Colonic mucosa (tissue), 4 donors: ENCODE results near the gene LARGE1. TPM values are rescaled to one million over a fixed set of nuclear protein-coding genes. Genes with fewer than 3 reads are reported as not detected.

Experiments
- DNase-seq: peaks from one replicate; pipeline ENCODE4 v3.0.0-alpha.2; 2020
- H3K27ac ChIP-seq: fragments of 200-600 bp; one replicate; pipeline ENCODE4 v1.8.0; 2021
- H3K27me3 ChIP-seq: fragments of 200-600 bp; one replicate; pipeline ENCODE4 v1.8.0; 2021
- H3K36me3 ChIP-seq: fragments of 200-600 bp; one replicate; pipeline ENCODE4 v1.8.0; 2021
- H3K4me1 ChIP-seq: fragments of 200-600 bp; one replicate; pipeline ENCODE4 v1.8.0; 2021; ENCODE audit warnings: mild to moderate bottlenecking
- H3K4me3 ChIP-seq: fragments of 200-600 bp; one replicate; pipeline ENCODE4 v1.8.0; 2021
- H3K9ac ChIP-seq, 2 donors: one replicate each; pipeline ENCODE4 v1.7.0; 2013; ENCODE audit warnings: control low read depth in 2 of 2, low read depth in 2 of 2, low read length in 2 of 2
- H3K9me3 ChIP-seq: fragments of 200-600 bp; one replicate; pipeline ENCODE4 v1.8.0; 2021
- intact Hi-C: fragments of 100-400 bp; cut with DNase I; formaldehyde crosslinking; loops from one replicate; pipeline ENCODE4 v1.14.1; 2022
- total RNA-seq, 2 donors: library from RNA; stranded (reverse); fragmentation: NEBNext Ultra II Directional in 1 of 2; extraction: Animal tissue kit (Norgen Biotek cat#: 25700) in 1 of 2; gene quantifications; one replicate each; pipeline ENCODE4 v1.2.1, GENCODE V29; 2021
- TF ChIP-seq, protein P1 (sequence below): fragments of 200-600 bp; IDR thresholded peaks from one replicate; pipeline ENCODE4 v1.8.0; 2022; ENCODE audit warnings: antibody characterized with exemption, mild to moderate bottlenecking
- donor health status: healthy.
- donor health status: DM: no; HTN: no; CAD: no.
- donor health status: DM: no; HTN: no; CAD: no.

Gene LARGE1
- total RNA-seq, 2 donors from 2014 or later, result 45.2 to 46.5 TPM

DNA sequence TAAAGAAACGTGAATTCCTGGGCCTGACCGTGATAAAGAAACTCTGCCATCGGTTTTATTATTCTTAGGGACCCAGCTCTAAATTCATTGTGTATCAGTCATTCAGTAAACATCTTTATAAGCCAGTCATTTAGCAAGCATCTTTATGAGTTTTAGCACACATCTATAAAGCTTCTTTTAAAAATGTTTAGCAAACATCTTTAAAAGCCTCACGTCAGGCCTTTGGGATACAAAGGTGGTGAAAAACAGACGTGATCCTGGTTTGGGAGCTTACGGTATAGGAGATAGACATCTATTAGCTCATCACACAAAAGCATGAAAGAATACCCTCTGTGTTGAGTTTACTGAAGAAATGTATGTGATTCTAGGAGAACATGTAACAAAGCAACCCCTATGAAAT, 320.2 kb downstream of the LARGE1 start:
- Histone ChIP-seq H3K27me3 (no peaks in the 10 kb centered on the region), H3K36me3 (no peaks in the 10 kb centered on the region), H3K4me1 (no peaks in the 10 kb centered on the region), H3K4me3 (no peak overlapping the region), H3K9ac (no peak overlapping the region), H3K9me3 (no peaks in the 10 kb centered on the region), H3K27ac (no peak overlapping the region)
- TF ChIP-seq, protein P1, sequence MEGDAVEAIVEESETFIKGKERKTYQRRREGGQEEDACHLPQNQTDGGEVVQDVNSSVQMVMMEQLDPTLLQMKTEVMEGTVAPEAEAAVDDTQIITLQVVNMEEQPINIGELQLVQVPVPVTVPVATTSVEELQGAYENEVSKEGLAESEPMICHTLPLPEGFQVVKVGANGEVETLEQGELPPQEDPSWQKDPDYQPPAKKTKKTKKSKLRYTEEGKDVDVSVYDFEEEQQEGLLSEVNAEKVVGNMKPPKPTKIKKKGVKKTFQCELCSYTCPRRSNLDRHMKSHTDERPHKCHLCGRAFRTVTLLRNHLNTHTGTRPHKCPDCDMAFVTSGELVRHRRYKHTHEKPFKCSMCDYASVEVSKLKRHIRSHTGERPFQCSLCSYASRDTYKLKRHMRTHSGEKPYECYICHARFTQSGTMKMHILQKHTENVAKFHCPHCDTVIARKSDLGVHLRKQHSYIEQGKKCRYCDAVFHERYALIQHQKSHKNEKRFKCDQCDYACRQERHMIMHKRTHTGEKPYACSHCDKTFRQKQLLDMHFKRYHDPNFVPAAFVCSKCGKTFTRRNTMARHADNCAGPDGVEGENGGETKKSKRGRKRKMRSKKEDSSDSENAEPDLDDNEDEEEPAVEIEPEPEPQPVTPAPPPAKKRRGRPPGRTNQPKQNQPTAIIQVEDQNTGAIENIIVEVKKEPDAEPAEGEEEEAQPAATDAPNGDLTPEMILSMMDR, result no peak
- intact Hi-C loops, result no loop called here
- DNase-seq, result no peak

DNA sequence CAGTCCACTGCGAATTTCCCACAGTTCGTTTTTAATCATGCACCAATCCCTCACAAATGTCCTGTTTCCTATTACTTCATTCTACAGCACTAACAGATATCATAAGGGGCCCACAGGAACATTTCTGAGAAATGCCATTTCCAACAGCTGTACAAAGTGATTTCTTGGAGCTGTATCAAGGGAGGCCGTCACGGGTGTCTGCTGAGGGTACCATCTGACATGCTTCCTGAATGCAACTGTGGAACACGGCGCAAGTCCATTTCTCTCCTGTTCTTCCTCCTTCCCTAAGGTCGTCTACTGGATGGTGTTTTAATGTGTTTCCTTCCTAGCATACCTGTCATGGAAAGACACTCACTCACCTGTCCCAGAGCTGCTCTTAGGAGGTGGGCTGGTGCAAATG, 320.7 kb downstream of the LARGE1 start:
- no peak for DNase-seq
- Histone ChIP-seq H3K27ac (no peak overlapping the region), H3K9me3 (no peaks in the 10 kb centered on the region), H3K36me3 (no peaks in the 10 kb centered on the region), H3K27me3 (no peaks in the 10 kb centered on the region), H3K9ac (no peak overlapping the region), H3K4me1 (no peaks in the 10 kb centered on the region), H3K4me3 (no peak overlapping the region)
- intact Hi-C loops, result no loop called here
- TF ChIP-seq, protein P1, result no peak

DNA sequence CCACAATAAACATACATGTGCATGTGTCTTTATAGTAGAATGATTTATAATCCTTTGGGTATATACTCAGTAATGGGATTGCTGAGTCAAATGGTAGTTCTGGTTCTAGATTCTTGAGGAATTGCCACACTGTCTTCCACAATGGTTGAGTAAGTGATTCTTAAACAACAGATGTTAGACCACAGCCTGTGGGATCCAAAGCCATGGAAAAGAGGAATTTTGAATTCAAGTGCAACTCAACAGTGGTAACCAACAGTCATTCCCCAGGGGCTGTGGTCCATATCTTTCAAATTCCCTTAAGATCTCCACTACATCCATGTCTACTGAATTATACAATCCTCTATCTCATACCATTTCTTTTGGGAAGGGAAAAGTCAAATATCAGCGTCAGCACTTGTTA, 321.5 kb downstream of the LARGE1 start:
- Histone ChIP-seq H3K4me3 (no peak overlapping the region), H3K9me3 (no peaks in the 10 kb centered on the region), H3K27ac (no peak overlapping the region), H3K27me3 (no peaks in the 10 kb centered on the region), H3K9ac (no peak overlapping the region), H3K4me1 (no peaks in the 10 kb centered on the region), H3K36me3 (no peaks in the 10 kb centered on the region)
- intact Hi-C loops, result no loop called here
- no peak for DNase-seq
- TF ChIP-seq, protein P1, result no peak

DNA sequence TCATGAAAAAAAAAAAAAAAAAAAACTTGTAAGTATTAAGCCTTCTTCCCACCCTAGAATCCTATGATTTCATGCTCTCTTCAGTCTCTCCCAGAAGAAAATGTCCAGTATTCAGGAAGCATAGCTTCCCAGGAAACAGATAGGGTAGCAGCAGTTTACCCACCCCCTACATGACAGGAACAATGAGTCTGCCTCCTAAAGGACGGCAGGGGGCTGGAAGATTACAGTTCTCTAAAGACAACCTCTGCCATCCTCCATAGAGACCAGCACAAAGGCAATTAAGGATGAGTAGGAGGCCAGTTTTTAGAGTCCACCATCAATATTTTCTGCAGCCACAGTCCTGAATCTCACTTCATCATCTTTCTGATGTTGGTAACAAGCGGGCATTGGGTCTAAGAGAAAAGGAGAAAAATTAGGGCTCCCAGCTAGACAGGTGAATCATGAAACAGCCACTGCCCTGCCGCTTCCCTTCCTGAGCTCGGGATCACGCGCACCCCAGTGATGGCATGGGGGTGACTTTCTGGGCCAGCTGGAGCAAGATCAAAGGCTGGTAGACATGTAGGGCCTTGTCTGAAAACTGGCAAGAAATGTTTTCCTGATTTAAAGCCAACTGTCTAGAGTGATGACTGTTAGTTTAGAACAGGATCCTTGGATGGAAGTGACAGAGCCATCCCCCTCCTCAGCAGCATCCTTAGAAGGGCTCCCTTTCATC, 322.8 kb downstream of the LARGE1 start:
- H3K4me3 ChIP-seq, result no peak overlapping the region
- H3K36me3 ChIP-seq, result no peaks in the 10 kb centered on the region
- no peaks in the 10 kb centered on the region for H3K27me3 ChIP-seq
- intact Hi-C loops, result no loop called here
- TF ChIP-seq, protein P1, result no peak
- DNase-seq, result no peak
- no peaks in the 10 kb centered on the region for H3K9me3 ChIP-seq
- H3K9ac ChIP-seq, result no peak overlapping the region
- no peak overlapping the region for H3K27ac ChIP-seq
- no peaks in the 10 kb centered on the region for H3K4me1 ChIP-seq

DNA sequence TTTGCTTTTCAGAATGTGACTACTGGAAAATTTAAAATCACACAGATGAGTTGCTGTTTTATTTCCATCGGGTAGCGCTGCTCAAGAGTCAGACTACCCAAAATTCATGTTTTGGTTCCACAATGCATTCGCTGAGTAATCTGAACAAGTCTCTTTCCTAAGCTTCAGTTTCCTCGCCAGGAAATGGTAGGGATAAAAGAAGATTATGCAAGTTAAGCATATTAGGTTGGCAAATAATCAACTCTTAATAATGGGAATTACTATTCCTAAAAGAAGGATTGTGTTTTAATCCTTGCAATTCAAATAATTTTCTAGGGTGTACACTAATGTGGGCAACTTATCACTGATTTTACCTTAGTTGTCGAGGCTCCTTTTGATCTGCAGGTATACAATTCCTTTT, 326.5 kb downstream of the LARGE1 start:
- Histone ChIP-seq H3K27me3 (no peaks in the 10 kb centered on the region), H3K27ac (no peak overlapping the region), H3K9ac (no peak overlapping the region), H3K4me3 (no peak overlapping the region), H3K36me3 (no peaks in the 10 kb centered on the region), H3K9me3 (no peaks in the 10 kb centered on the region), H3K4me1 (no peaks in the 10 kb centered on the region)
- TF ChIP-seq, protein P1, result no peak
- intact Hi-C loops, result loop anchor here (2.0 kb wide), 1 partner anchor 21 kb away; no protein-coding TSS in a partner anchor
- DNase-seq, result no peak
